GM18502 (cell line): ENCODE results near the gene RUNX3.
"Not testable (repeated sequence)": the region's sequence is repeated elsewhere in the genome, so short reads cannot be mapped to it uniquely, and the experiment has no call there.

Source experiments
- ATAC-seq: cut with Tn5 transposase; IDR thresholded peaks from one replicate; pipeline ENCODE4 v1.9.1; 2021; ENCODE audit warnings: mild to moderate bottlenecking; ENCODE audit not compliant: unreplicated experiment, poor library complexity

The RUNX3 gene

GRCh38 chr1:24892188-24893153, 37.6 kb downstream of the RUNX3 start:
- ATAC-seq = no peak

GRCh38 chr1:24891367-24891766, 38.7 kb downstream of the RUNX3 start:
- not testable (repeated sequence) for ATAC-seq

- ATAC-seq = no peak
These were observed 39.2 kb downstream of the RUNX3 start for GRCh38 chr1:24890887-24891286.

GRCh38 chr1:24888971-24889676, 41.0 kb downstream of the RUNX3 start:
- ATAC-seq = no peak

GRCh38 chr1:24888061-24888970, 41.8 kb downstream of the RUNX3 start:
- ATAC-seq = no peak

GRCh38 chr1:24886241-24886640, 43.8 kb downstream of the RUNX3 start:
- ATAC-seq = no peak

GRCh38 chr1:24884751-24885150, 45.3 kb downstream of the RUNX3 start:
- no peak for ATAC-seq

- ATAC-seq = no peak
These were observed 49.0 kb downstream of the RUNX3 start for GRCh38 chr1:24881034-24881433.

- no peak for ATAC-seq
These were observed 51.0 kb downstream of the RUNX3 start for GRCh38 chr1:24878775-24879742.

- no peak for ATAC-seq
These were observed 52.0 kb downstream of the RUNX3 start for GRCh38 chr1:24878045-24878444.

GRCh38 chr1:24875991-24876506, 54.0 kb downstream of the RUNX3 start:
- no peak for ATAC-seq

GRCh38 chr1:24875257-24875656, 54.8 kb downstream of the RUNX3 start:
- ATAC-seq = no peak

GRCh38 chr1:24874611-24875234, 55.4 kb downstream of the RUNX3 start:
- no peak for ATAC-seq

- ATAC-seq = no peak
These were observed 56.0 kb downstream of the RUNX3 start for GRCh38 chr1:24874056-24874455.

- no peak for ATAC-seq
These were observed 56.9 kb downstream of the RUNX3 start for GRCh38 chr1:24873148-24873547.

- no peak for ATAC-seq
These were observed 57.8 kb downstream of the RUNX3 start for GRCh38 chr1:24872061-24872850.

- no peak for ATAC-seq
These were observed 58.7 kb downstream of the RUNX3 start for GRCh38 chr1:24871306-24871901.
